ENCODE measurements around the gene MAPK6. TPM values are rescaled to one million over a fixed set of nuclear protein-coding genes. Genes with fewer than 3 reads are reported as not detected.

MAPK6 gene
- total and polyA plus RNA-seq, 10 of the 15 experiments (the other 5 are each of a cell fraction or from before 2014, with no cell fraction given): 20.6 to 100 (median 52.6) TPM

- FAIRE-seq (no peak), DNase-seq (ENCODE audit: low read depth, low spot score) (no peak), ATAC-seq (no peak)
- Histone ChIP-seq H3K27ac (ENCODE audit: control insufficient read depth, insufficient read depth) (no peak overlapping the region), H3K4me1 (ENCODE audit: control insufficient read depth, insufficient read depth, low read length) (no peaks in the 10 kb centered on the region), H3K79me2 (ENCODE audit: control insufficient read depth, insufficient read depth, low read length) (peaks cover 32% of the 10 kb centered on the region), H3K9ac (ENCODE audit: control insufficient read depth, insufficient read depth, low read length) (no peak overlapping the region), H3K27me3 (replicated peaks in 1 of 2; ENCODE audit: control insufficient read depth in 2 of 2, insufficient read depth in 2 of 2, low read length in 1 of 2) (no peaks in the 10 kb centered on the region), H2AFZ (ENCODE audit: control insufficient read depth, low read depth, low read length) (no peak overlapping the region), H3K4me3 (no peak overlapping the region), H4K20me1 (ENCODE audit: control insufficient read depth, insufficient read depth) (no peaks in the 10 kb centered on the region), H3K4me2 (ENCODE audit: control insufficient read depth, insufficient read depth) (no peak overlapping the region), H3K9me3 (replicated peaks; ENCODE audit: control insufficient read depth, insufficient read depth, low read length) (no peaks in the 10 kb centered on the region; the same call in 2 of the 3 replicates), H3K36me3 (ENCODE audit: control insufficient read depth in 2 of 2, insufficient read depth in 2 of 2, low read length in 1 of 2) (no peaks in the 10 kb centered on the region)
- in situ Hi-C loops (cut with MboI) (no loop called here), intact Hi-C loops (cut with micrococcal nuclease; ENCODE audit: unreplicated experiment) (no loop called here)
- ChIA-PET CTCF (interaction anchor here (0.7 to 3.2 kb wide), 5 partner anchors 47 to 167 kb away, joined by 3 to 12 read pairs (median 4); no protein-coding TSS in a partner anchor), SMC1A (ENCODE audit: uncharacterized antibody, unreplicated experiment) (interaction anchor here (1.0 kb wide), 1 partner anchor 241 kb away, joined by 4 read pairs; no protein-coding TSS in a partner anchor), RAD21 (ENCODE audit: unreplicated experiment) (no interaction called here), POLR2A (interaction anchor here (0.7 to 0.8 kb wide), 2 partner anchors 8 to 1970 kb away, joined by 3 read pairs; no protein-coding TSS in a partner anchor)
- TSS peak; percentile 72 for BruUV-seq (replicated peaks)
- WGBS (ENCODE audit: insufficient coverage, insufficient replicate concordance, low lambda C conversion rate, missing lambda C conversion rate): 91% methylated on average over 5 of the region's 5 CpGs
- TF ChIP-seq ATF3 (IDR thresholded peaks at IDR 0.05; ENCODE audit: borderline replicate concordance, extremely low read depth, low read depth, low read length) (no peak), CEBPZ (IDR thresholded peaks at IDR 0.05; ENCODE audit: low read depth, low read length) (no peak), SIX5 (IDR thresholded peaks at IDR 0.05; ENCODE audit: low read depth, low read length, severe bottlenecking) (no peak), ZBTB11 (CRISPR knock-in tag; IDR thresholded peaks at IDR 0.05) (no peak), RBBP5 (conservative IDR thresholded peaks at IDR 0.05) (no peak), IKZF1 (conservative IDR thresholded peaks at IDR 0.05) (no peak), DPF2 (IDR thresholded peaks at IDR 0.05) (no peak), SREBF1 (IDR thresholded peaks at IDR 0.05; ENCODE audit: low read length) (no peak), TCF3 (IDR thresholded peaks at IDR 0.05; ENCODE audit: borderline replicate concordance, insufficient read depth, low read depth, low read length) (no peak), RCOR1 (conservative IDR thresholded peaks at IDR 0.05; ENCODE audit: low read depth, low read length) (no peak), PML (IDR thresholded peaks at IDR 0.05; ENCODE audit: low read length) (no peak), ZBED1 (IDR thresholded peaks at IDR 0.05; ENCODE audit: borderline replicate concordance) (no peak)
Measured at GRCh38 chr15:51973220-51973619, 45.8 kb upstream of the MAPK6 start.

Measured in GM12878 (cell line).